ENCODE results near the gene IRF3.

- TF ChIP-seq CTCF (IDR thresholded peaks at IDR 0.05) (no peak), POLR2A (IDR thresholded peaks at IDR 0.05) (no peak), POLR2AphosphoS5 (IDR thresholded peaks at IDR 0.05) (no peak), EP300 (IDR thresholded peaks at IDR 0.05) (no peak)
Measured at GRCh38 chr19:49635530-49636232, 30.0 kb downstream of the IRF3 start.

All from sigmoid colon (tissue), 4 donors.